ENCODE measurements around the gene HPS4.

HPS4 gene

DNA sequence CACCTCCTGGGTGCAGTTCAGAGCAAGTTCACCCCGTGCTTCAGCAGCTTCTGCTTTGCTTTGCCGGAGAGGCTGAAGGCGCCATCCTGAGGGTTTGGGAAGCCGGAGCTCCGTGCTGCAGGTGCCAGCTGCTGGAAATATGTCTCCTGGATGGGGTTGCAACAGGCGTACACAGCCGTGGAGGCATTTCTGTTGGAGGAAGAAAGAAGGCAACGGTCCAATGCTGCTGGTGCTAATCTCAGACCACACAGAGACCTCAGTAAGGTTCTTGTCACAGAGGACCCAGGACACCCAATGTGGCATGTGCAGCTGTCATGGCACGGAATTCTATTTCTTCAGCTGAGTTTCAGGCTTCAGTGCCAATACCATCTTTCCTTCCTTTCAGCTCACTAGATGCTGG is 30.4 kb downstream of the HPS4 start:
- H3K9me3 ChIP-seq (ENCODE audit: control insufficient read depth, insufficient read depth, low read length), result no peaks in the 10 kb centered on the region
- no CpG with 5 or more reads among the region's 9 CpGs for WGBS (ENCODE audit: insufficient coverage, insufficient read length)
- H3K4me1 ChIP-seq (ENCODE audit: control insufficient read depth, insufficient read depth, low read length), result no peaks in the 10 kb centered on the region
- H3K4me3 ChIP-seq (ENCODE audit: low read length), result no peak overlapping the region
- DNase-seq (ENCODE audit: low read depth, low spot score), result no peak
- H3K36me3 ChIP-seq (ENCODE audit: control insufficient read depth, insufficient read depth, low read length), result peaks cover 20% of the 10 kb centered on the region
- no peaks in the 10 kb centered on the region for H3K27me3 ChIP-seq (ENCODE audit: control insufficient read depth, insufficient read depth, low read length)
- no peak overlapping the region for H3K27ac ChIP-seq (ENCODE audit: low read length)

DNA sequence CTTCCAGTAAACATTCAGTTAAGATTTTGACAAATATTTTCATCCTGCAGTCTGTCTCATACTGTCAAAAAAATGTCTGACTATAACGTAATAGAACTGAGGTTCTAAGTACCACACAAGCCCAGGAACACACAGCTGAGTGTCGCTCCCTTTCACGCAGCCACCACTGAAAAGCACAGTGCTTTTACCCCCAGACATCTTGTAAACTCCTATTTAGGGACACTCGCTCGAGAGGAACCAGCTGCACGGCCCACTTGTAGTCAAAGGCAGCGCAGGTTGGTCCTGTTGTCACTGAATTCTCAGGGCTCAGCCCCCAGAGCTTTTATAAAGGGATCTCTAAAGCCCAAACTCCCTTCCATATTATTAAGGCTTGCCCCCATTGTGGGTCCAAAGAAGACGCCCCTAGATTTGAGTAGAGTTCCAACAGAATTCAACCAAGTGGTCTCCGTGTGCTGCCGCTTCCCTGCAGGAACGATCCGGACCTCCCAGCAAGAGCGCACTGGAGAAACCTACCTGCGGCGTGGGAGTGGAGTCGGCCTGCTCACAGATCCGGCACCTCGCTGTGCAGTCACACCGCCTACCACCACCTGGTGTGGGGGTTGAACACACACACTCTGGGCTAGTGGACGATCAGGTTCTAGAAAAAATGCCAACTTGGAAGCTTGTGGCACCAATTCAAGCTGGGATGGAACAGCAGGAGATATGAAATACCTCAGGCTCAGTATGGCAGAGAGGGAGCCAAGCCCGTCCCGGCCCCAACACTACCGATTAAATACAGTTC is 31.2 kb downstream of the HPS4 start:
- DNase-seq (ENCODE audit: low read depth, low spot score), result no peak
- Histone ChIP-seq H3K36me3 (ENCODE audit: control insufficient read depth, insufficient read depth, low read length) (peaks cover 12% of the 10 kb centered on the region), H3K4me3 (ENCODE audit: low read length) (no peak overlapping the region), H3K4me1 (ENCODE audit: control insufficient read depth, insufficient read depth, low read length) (no peaks in the 10 kb centered on the region), H3K9me3 (ENCODE audit: control insufficient read depth, insufficient read depth, low read length) (no peaks in the 10 kb centered on the region), H3K27ac (ENCODE audit: low read length) (no peak overlapping the region), H3K27me3 (ENCODE audit: control insufficient read depth, insufficient read depth, low read length) (no peaks in the 10 kb centered on the region)
- WGBS (ENCODE audit: insufficient coverage, insufficient read length), result no CpG with 5 or more reads among the region's 23 CpGs

DNA sequence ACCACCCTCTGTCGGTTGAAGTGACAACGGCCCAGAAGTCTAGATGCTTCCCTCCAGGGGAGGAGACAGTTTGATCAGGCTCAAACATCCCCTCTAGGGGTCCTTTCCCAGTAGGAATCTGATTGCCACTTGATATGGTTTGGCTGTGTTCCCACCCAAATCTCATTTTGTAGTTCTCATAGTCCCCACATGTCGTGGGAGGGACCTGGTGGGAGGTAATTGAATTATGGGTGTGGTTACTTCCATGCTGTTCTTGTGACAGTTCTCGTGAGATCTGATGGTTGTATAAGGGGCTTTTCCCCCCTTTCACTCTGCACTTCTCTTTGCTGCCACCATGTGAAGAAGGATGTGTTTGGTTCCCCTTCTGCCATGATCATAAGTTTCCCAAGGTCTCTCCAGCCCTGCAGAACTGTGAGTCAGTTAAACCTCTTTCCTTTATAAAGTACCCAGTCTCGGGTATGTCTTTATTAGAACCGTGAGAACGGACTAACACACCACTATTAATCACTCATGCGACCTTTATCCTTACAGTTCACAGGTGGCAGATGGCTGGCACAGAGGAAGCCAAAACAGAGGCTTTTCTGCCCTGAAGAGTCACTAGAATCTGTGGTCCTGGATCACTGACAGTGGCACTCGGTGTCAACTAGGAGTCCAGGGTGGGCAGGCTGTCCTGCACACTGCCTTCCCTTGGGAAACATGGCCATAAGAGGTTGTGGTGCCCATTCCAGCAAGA is 33.0 kb downstream of the HPS4 start:
- no peak for DNase-seq (ENCODE audit: low read depth, low spot score)
- Histone ChIP-seq H3K27me3 (ENCODE audit: control insufficient read depth, insufficient read depth, low read length) (no peaks in the 10 kb centered on the region), H3K36me3 (ENCODE audit: control insufficient read depth, insufficient read depth, low read length) (peaks cover 10% of the 10 kb centered on the region), H3K4me1 (ENCODE audit: control insufficient read depth, insufficient read depth, low read length) (no peaks in the 10 kb centered on the region), H3K27ac (ENCODE audit: low read length) (no peak overlapping the region), H3K9me3 (ENCODE audit: control insufficient read depth, insufficient read depth, low read length) (no peaks in the 10 kb centered on the region), H3K4me3 (ENCODE audit: low read length) (no peak overlapping the region; the same call in 1 of the 2 replicates)
- no CpG with 5 or more reads among the region's 9 CpGs for WGBS (ENCODE audit: insufficient coverage, insufficient read length)

DNA sequence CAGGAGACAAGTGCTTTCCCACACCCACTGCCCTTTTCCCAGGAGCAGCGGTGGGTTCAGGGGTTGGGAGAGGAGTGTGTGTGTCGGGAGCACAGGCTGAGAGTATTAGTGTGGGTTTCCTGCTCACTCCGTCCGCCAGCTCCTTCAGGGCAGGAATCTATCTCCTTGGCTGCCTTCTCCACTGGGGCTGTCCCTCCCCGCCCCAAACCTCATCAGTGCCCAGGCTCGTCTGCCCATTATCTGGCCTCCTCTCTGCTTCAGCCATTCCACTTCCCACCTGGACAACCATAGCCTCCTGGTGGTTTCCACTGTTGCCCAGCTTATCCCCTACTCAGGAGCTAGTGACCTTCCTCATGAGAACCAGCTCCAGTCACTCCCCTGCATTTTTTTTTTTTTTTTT is 34.6 kb downstream of the HPS4 start:
- Histone ChIP-seq H3K4me3 (ENCODE audit: low read length) (no peak overlapping the region), H3K27me3 (ENCODE audit: control insufficient read depth, insufficient read depth, low read length) (no peaks in the 10 kb centered on the region), H3K9me3 (ENCODE audit: control insufficient read depth, insufficient read depth, low read length) (no peaks in the 10 kb centered on the region), H3K4me1 (ENCODE audit: control insufficient read depth, insufficient read depth, low read length) (no peaks in the 10 kb centered on the region), H3K36me3 (ENCODE audit: control insufficient read depth, insufficient read depth, low read length) (peaks cover 10% of the 10 kb centered on the region), H3K27ac (ENCODE audit: low read length) (no peak overlapping the region)
- WGBS (ENCODE audit: insufficient coverage, insufficient read length), result no CpG with 5 or more reads among the region's 6 CpGs
- no peak for DNase-seq (ENCODE audit: low read depth, low spot score)

DNA sequence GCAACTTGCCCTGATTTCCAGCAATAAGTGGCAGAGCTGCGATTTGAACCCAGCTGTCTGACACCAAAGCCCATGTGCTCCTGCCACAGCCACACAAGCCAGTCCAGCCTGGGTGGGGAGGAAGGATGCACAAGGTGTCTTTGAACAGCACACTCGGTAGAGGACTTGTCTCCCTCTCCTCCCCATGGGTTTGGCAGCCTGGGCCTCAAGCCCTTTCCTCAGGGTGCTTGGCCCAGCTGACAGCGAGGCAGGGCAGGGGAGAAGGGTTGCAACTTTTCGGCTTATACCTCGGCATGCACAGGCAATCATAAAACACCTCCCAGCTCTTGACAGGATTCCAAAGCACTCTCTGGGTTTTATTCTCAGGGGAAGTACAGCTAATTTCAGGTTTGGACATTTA is 35.2 kb downstream of the HPS4 start:
- Histone ChIP-seq H3K27me3 (ENCODE audit: control insufficient read depth, insufficient read depth, low read length) (no peaks in the 10 kb centered on the region), H3K36me3 (ENCODE audit: control insufficient read depth, insufficient read depth, low read length) (peaks cover 8% of the 10 kb centered on the region), H3K27ac (ENCODE audit: low read length) (no peak overlapping the region), H3K4me3 (ENCODE audit: low read length) (no peak overlapping the region), H3K9me3 (ENCODE audit: control insufficient read depth, insufficient read depth, low read length) (no peaks in the 10 kb centered on the region), H3K4me1 (ENCODE audit: control insufficient read depth, insufficient read depth, low read length) (no peaks in the 10 kb centered on the region)
- no CpG with 5 or more reads among the region's 5 CpGs for WGBS (ENCODE audit: insufficient coverage, insufficient read length)
- DNase-seq (ENCODE audit: low read depth, low spot score), result no peak

DNA sequence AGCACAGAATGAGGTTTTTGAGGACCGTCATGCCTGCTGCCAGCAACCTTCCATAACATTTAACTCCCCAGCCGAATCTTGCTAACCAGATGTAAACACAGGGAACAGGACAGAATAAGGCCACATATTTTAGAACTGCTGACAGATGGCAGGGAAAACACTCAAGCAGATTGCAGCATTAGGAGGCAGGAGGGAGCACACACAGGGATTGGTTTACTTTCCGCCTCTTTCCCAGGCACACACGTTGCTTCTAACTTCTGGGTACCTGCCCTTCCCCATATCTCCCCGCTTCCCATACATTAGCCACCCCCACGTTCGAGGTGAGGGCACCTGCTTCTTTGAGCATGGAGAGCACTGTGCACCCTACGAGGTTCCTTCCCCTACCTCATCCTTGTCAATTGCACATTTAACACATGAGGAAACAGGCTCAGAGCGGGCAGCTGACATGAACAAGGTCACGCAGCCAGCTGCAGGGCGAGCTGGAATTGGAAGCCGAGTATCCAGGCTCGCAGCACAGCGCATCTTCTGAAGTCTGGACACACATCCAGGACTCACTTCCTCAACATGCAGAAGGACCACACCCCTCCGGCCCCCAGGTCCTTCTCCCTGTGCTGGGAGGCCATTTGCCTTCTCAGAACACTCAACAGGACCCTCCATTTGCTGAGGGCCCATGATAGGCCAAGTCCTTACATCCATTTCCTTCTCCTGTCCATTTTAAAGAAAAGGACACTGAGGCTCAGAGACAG is 35.8 kb downstream of the HPS4 start:
- H3K36me3 ChIP-seq (ENCODE audit: control insufficient read depth, insufficient read depth, low read length), result peaks cover 8% of the 10 kb centered on the region
- H3K9me3 ChIP-seq (ENCODE audit: control insufficient read depth, insufficient read depth, low read length), result no peaks in the 10 kb centered on the region
- whole genome bisulfite sequencing (ENCODE audit: insufficient coverage, insufficient read length), result no CpG with 5 or more reads among the region's 15 CpGs
- H3K27me3 ChIP-seq (ENCODE audit: control insufficient read depth, insufficient read depth, low read length), result no peaks in the 10 kb centered on the region
- H3K27ac ChIP-seq (ENCODE audit: low read length), result no peak overlapping the region
- no peaks in the 10 kb centered on the region for H3K4me1 ChIP-seq (ENCODE audit: control insufficient read depth, insufficient read depth, low read length)
- no peak for DNase-seq (ENCODE audit: low read depth, low spot score)
- H3K4me3 ChIP-seq (ENCODE audit: low read length), result no peak overlapping the region

DNA sequence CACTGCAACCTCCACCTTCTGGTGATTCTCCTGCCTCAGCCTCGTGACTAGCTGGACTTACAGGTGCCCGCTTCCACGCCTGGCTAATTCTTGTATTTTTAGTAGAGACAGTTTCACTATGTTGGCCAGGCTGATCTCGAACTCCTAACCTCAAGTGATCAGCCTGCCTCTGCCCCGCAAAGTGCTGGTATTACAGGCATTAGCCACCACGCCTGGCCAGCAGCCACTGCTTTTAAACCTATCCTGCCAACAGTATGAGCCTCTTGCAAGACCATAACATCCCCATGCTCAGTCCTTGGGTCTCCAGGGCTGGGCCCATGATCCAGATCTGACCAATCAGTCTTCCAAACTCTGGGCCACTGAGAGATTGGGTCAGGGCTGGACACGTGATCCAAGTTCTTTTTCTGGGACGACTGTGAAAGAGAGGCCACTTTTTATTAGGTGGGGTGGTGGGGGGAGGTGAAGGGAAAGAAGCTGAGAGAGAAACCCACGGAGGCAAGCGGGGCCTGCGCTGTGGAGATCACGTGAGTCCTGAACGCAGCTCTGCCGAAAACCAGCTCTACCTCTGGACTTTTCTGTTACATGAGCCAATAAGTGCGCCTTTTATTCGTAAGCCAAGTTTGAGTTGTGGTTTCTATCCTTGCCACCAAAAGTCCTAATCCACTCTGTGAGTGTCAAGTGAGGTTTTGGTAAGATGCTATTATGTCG is 36.6 kb downstream of the HPS4 start:
- no peaks in the 10 kb centered on the region for H3K9me3 ChIP-seq (ENCODE audit: control insufficient read depth, insufficient read depth, low read length)
- peaks cover 2% of the 10 kb centered on the region; the same call in 1 of the 2 replicates for H3K36me3 ChIP-seq (ENCODE audit: control insufficient read depth, insufficient read depth, low read length)
- H3K27me3 ChIP-seq (ENCODE audit: control insufficient read depth, insufficient read depth, low read length), result no peaks in the 10 kb centered on the region
- no peak overlapping the region for H3K27ac ChIP-seq (ENCODE audit: low read length)
- WGBS (ENCODE audit: insufficient coverage, insufficient read length), result no CpG with 5 or more reads among the region's 17 CpGs
- DNase-seq (ENCODE audit: low read depth, low spot score), result no peak
- H3K4me3 ChIP-seq (ENCODE audit: low read length), result no peak overlapping the region
- no peaks in the 10 kb centered on the region; the same call in 1 of the 2 replicates for H3K4me1 ChIP-seq (ENCODE audit: control insufficient read depth, insufficient read depth, low read length)

DNA sequence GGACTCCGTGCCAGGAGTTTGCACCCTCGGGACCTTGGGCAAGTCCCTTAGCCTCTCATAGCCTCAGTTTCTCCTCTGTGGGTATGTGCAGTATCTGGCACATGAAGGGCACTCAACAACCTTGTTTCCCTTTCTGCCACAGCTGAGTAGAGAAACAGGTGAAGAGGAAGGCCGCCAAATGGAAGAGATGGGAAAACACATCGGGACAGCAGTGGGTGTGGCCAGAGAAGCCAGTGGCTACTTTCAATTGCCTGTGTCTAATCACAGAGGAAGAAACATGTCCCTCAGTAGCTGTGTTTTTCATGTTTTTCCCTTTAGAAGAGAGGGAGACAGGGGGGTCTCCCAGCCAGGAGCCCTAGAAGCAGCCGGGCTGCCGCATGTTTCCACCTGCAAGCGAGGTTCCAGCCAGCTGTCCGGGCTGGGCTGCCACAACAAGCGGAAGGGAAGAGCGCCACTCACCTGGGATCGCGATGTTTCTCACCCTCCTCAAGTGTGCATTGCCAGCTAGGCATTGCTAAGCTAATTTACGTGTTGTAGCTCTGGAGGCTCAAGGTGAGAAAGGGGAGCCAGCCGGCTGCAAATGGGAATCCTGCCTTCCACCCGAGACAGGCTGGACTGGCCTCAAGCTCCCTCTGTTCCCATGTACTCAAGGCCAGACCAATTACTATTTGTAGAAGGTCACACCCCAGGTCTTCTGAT is 37.9 kb downstream of the HPS4 start:
- H3K36me3 ChIP-seq (ENCODE audit: control insufficient read depth, insufficient read depth, low read length), result no peaks in the 10 kb centered on the region; the same call in 1 of the 2 replicates
- no CpG with 5 or more reads among the region's 15 CpGs for WGBS (ENCODE audit: insufficient coverage, insufficient read length)
- H3K27ac ChIP-seq (ENCODE audit: low read length), result no peak overlapping the region
- no peaks in the 10 kb centered on the region for H3K9me3 ChIP-seq (ENCODE audit: control insufficient read depth, insufficient read depth, low read length)
- H3K4me3 ChIP-seq (ENCODE audit: low read length), result no peak overlapping the region
- H3K4me1 ChIP-seq (ENCODE audit: control insufficient read depth, insufficient read depth, low read length), result no peaks in the 10 kb centered on the region; the same call in 1 of the 2 replicates
- no peak for DNase-seq (ENCODE audit: low read depth, low spot score)
- no peaks in the 10 kb centered on the region for H3K27me3 ChIP-seq (ENCODE audit: control insufficient read depth, insufficient read depth, low read length)

DNA sequence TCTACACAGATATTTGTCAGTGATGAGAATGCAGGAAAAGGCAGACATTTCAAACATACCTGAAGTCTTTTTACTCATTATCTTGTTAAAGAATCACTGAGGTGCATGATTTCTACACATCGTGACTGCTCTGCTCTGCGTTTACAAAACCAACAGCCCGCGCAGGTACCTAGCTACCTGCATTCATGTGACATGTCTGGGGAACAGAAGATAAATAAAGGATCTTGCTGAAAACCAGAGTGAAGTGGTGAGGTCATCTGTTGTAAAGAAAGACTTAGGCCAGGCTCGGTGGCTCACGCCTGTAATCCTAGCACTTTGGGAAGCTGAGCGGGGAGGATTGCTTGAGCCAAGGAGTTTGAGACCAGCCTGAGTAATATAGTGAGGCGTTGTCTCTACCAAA is 38.8 kb downstream of the HPS4 start:
- no peak overlapping the region for H3K27ac ChIP-seq (ENCODE audit: low read length)
- DNase-seq (ENCODE audit: low read depth, low spot score), result no peak
- WGBS (ENCODE audit: insufficient coverage, insufficient read length), result no CpG with 5 or more reads among the region's 8 CpGs
- no peaks in the 10 kb centered on the region for H3K36me3 ChIP-seq (ENCODE audit: control insufficient read depth, insufficient read depth, low read length)
- no peaks in the 10 kb centered on the region for H3K27me3 ChIP-seq (ENCODE audit: control insufficient read depth, insufficient read depth, low read length)
- no peaks in the 10 kb centered on the region for H3K9me3 ChIP-seq (ENCODE audit: control insufficient read depth, insufficient read depth, low read length)
- H3K4me1 ChIP-seq (ENCODE audit: control insufficient read depth, insufficient read depth, low read length), result no peaks in the 10 kb centered on the region; the same call in 1 of the 2 replicates
- H3K4me3 ChIP-seq (ENCODE audit: low read length), result no peak overlapping the region

Measured in iPS DF 6.9 (cell line).